SKM-1 treated with dmso at 0.1 percent for 144 hours (cell line): ENCODE results near the gene MFAP1.
A peak's percentile ranks its signal among the peaks of the same experiment; 100 is the strongest.
"Not testable (repeated sequence)": the region's sequence is repeated elsewhere in the genome, so short reads cannot be mapped to it uniquely, and the experiment has no call there.

Source experiments
- DNase-seq: peaks from one replicate; lab custom pipeline; 2025; ENCODE audit not compliant: unreplicated experiment; lab: John Stamatoyannopoulos, UW

The MFAP1 gene

GRCh38 chr15:43825305-43825704 is 815 bp upstream of the MFAP1 start:
- not testable (repeated sequence) for DNase-seq

- DNase-seq: no peak
These were observed 3.0 kb downstream of the MFAP1 start for GRCh38 chr15:43821505-43821904.

GRCh38 chr15:43815064-43815463 is 9.4 kb downstream of the MFAP1 start:
- DNase-seq: not testable (repeated sequence)

- DNase-seq: peak; percentile 18
These were observed 15.4 kb downstream of the MFAP1 start for GRCh38 chr15:43808960-43809678.

- no peak for DNase-seq
These were observed 16.0 kb downstream of the MFAP1 start for GRCh38 chr15:43808435-43808950.

- not testable (repeated sequence) for DNase-seq
These were observed 21.8 kb downstream of the MFAP1 start for GRCh38 chr15:43802676-43803075.

GRCh38 chr15:43800286-43801141 is 24.0 kb downstream of the MFAP1 start, which contains the start of gene HYPK:
HYPK (plus strand) TSS chr15:43800599; CDS start chr15:43800623, 24 bp downstream.
- DNase-seq: peak; percentile 80

GRCh38 chr15:43799945-43800285 is 24.6 kb downstream of the MFAP1 start, which contains the start of gene SERINC4:
SERINC4 (minus strand) TSS chr15:43800220; CDS start chr15:43799986, 234 bp downstream.
- DNase-seq: no peak

- no peak for DNase-seq
These were observed 25.1 kb downstream of the MFAP1 start for GRCh38 chr15:43799209-43799944.

GRCh38 chr15:43796566-43796965 is 27.9 kb downstream of the MFAP1 start:
- no peak for DNase-seq

- no peak for DNase-seq
These were observed 28.5 kb downstream of the MFAP1 start for GRCh38 chr15:43795997-43796396.

GRCh38 chr15:43795197-43795596 is 29.3 kb downstream of the MFAP1 start:
- no peak for DNase-seq

GRCh38 chr15:43794269-43795037 is 30.0 kb downstream of the MFAP1 start:
- no peak for DNase-seq

- no peak for DNase-seq
These were observed 30.8 kb downstream of the MFAP1 start for GRCh38 chr15:43793647-43794046.

GRCh38 chr15:43792761-43793476 is 31.6 kb downstream of the MFAP1 start:
- peak; percentile 14 for DNase-seq

- DNase-seq: peak; percentile 97
These were observed 32.3 kb downstream of the MFAP1 start, which contains the start of gene SERF2 for GRCh38 chr15:43791993-43792760. SERF2 (plus strand) TSS chr15:43792320; CDS start chr15:43792377, 57 bp downstream.

GRCh38 chr15:43789409-43789808 is 35.1 kb downstream of the MFAP1 start:
- DNase-seq: no peak

GRCh38 chr15:43779016-43779415 is 45.5 kb downstream of the MFAP1 start:
- no peak for DNase-seq
